Astrocyte (in vitro differentiated cells and primary cell): ENCODE results near the gene C12orf57. TPM values are rescaled to one million over a fixed set of nuclear protein-coding genes. Genes with fewer than 3 reads are reported as not detected.
A peak's percentile ranks its signal among the peaks of the same experiment; 100 is the strongest.

Experiments used
- DNase-seq: peaks from one replicate; pipeline ENCODE4 v3.0.0-alpha.2; 2010; ENCODE audit warnings: low read depth
- FAIRE-seq: peaks from 2 replicates; lab custom pipeline; 2011; peaks lifted over from hg19 to GRCh38; lab: Jason Lieb, UNC
- H2AFZ ChIP-seq: 2 replicates; pipeline ENCODE4 v1.6.0; 2012; ENCODE audit warnings: low read depth, low read length, inconsistent platforms
- H3K27ac ChIP-seq: 2 replicates; pipeline ENCODE4 v1.5.1; 2011; ENCODE audit warnings: low read depth, low read length, inconsistent platforms
- H3K27me3 ChIP-seq: 2 replicates; pipeline ENCODE4 v1.6.0; 2011; ENCODE audit warnings: low read length, inconsistent platforms; ENCODE audit not compliant: insufficient read depth
- H3K36me3 ChIP-seq: 2 replicates; pipeline ENCODE4 v1.5.1; 2011; ENCODE audit warnings: low read length, inconsistent platforms; ENCODE audit not compliant: insufficient read depth
- H3K4me1 ChIP-seq: 2 replicates; pipeline ENCODE4 v1.5.1; 2011; ENCODE audit warnings: low read length, inconsistent platforms; ENCODE audit not compliant: insufficient read depth
- H3K4me2 ChIP-seq: 2 replicates; pipeline ENCODE4 v1.6.0; 2012; ENCODE audit warnings: low read length, inconsistent platforms
- H3K4me3 ChIP-seq: 2 replicates; pipeline ENCODE4 v1.5.1; 2011; ENCODE audit warnings: low read depth, mild to moderate bottlenecking, low read length, inconsistent platforms; ENCODE audit not compliant: insufficient read depth
- H3K79me2 ChIP-seq: 2 replicates; pipeline ENCODE4 v1.6.0; 2012; ENCODE audit warnings: mild to moderate bottlenecking, low read length, inconsistent platforms; ENCODE audit not compliant: insufficient read depth
- H3K9ac ChIP-seq: 2 replicates; pipeline ENCODE4 v1.6.0; 2012; ENCODE audit warnings: mild to moderate bottlenecking, low read length, inconsistent platforms
- H3K9me3 ChIP-seq: 2 replicates; pipeline ENCODE4 v1.5.1; 2012; ENCODE audit warnings: low read depth, mild to moderate bottlenecking, low read length, inconsistent platforms; ENCODE audit not compliant: insufficient read depth
- H4K20me1 ChIP-seq: 2 replicates; pipeline ENCODE4 v1.6.0; 2012; ENCODE audit warnings: low read length, inconsistent platforms; ENCODE audit not compliant: insufficient read depth
- H3K27ac Mint-ChIP-seq: one replicate; pipeline ENCODE4 v1.8.0; 2021; ENCODE audit warnings: mild to moderate bottlenecking, mixed read lengths; ENCODE audit not compliant: unreplicated experiment
- H3K27me3 Mint-ChIP-seq: one replicate; pipeline ENCODE4 v1.8.0; 2021; ENCODE audit warnings: low read depth, mixed read lengths; ENCODE audit not compliant: unreplicated experiment
- H3K36me3 Mint-ChIP-seq: one replicate; pipeline ENCODE4 v1.8.0; 2021; ENCODE audit warnings: low read depth, mixed read lengths; ENCODE audit not compliant: unreplicated experiment
- H3K4me1 Mint-ChIP-seq: one replicate; pipeline ENCODE4 v1.8.0; 2021; ENCODE audit warnings: low read depth, mixed read lengths; ENCODE audit not compliant: unreplicated experiment
- H3K4me3 Mint-ChIP-seq: one replicate; pipeline ENCODE4 v1.8.0; 2021; ENCODE audit warnings: mild to moderate bottlenecking, moderate library complexity, mixed read lengths; ENCODE audit not compliant: unreplicated experiment
- H3K9me3 Mint-ChIP-seq: one replicate; pipeline ENCODE4 v1.8.0; 2021; ENCODE audit warnings: mild to moderate bottlenecking, mixed read lengths; ENCODE audit not compliant: unreplicated experiment
- CTCF ChIP-seq: IDR thresholded peaks from 2 replicates; pipeline ENCODE4 v1.5.1; 2011; ENCODE audit warnings: low read depth, mild to moderate bottlenecking, inconsistent platforms, low read length, moderate library complexity; ENCODE audit not compliant: insufficient read depth
- EZH2 ChIP-seq: IDR thresholded peaks from 2 replicates; pipeline ENCODE4 v1.6.1; 2012; ENCODE audit warnings: mild to moderate bottlenecking, low read length, inconsistent platforms; ENCODE audit not compliant: insufficient read depth
- total RNA-seq: library from RNA; stranded (reverse); gene quantifications from 2 replicates; pipeline ENCODE4 v1.2.1, GENCODE V29; 2021

The C12orf57 gene
- total RNA-seq, 1 donor from 2014 or later, result 117 TPM

GRCh38 chr12:6917491-6918231 is 26.2 kb upstream of the C12orf57 start:
- TF ChIP-seq EZH2, result no peak
- TF ChIP-seq CTCF, result no peak
- Histone ChIP-seq H3K9ac (no peak overlapping the region), H3K4me1 (peaks cover 25% of the 10 kb centered on the region), H3K4me3 (no peak overlapping the region), H4K20me1 (no peaks in the 10 kb centered on the region), H3K27me3 (no peaks in the 10 kb centered on the region), H3K79me2 (no peaks in the 10 kb centered on the region), H3K27ac (peak overlapping the region; percentile 19), H2AFZ (no peak overlapping the region), H3K9me3 (no peaks in the 10 kb centered on the region), H3K36me3 (peaks cover 2% of the 10 kb centered on the region), H3K4me2 (peak overlapping the region; percentile 53)
- Mint-ChIP-seq H3K36me3 (peaks cover 16% of the 10 kb centered on the region), H3K4me1 (peaks cover 20% of the 10 kb centered on the region), H3K9me3 (no peaks in the 10 kb centered on the region), H3K4me3 (peak overlapping the region; percentile 40), H3K27me3 (peaks cover 2% of the 10 kb centered on the region), H3K27ac (no peak overlapping the region)
- DNase-seq (peak; percentile 57), FAIRE-seq (no peak)

GRCh38 chr12:6919588-6919987 is 24.2 kb upstream of the C12orf57 start:
- peaks cover 2% of the 10 kb centered on the region for H3K36me3 ChIP-seq
- H3K9ac ChIP-seq, result no peak overlapping the region
- TF ChIP-seq CTCF, result no peak
- TF ChIP-seq EZH2, result no peak
- no peaks in the 10 kb centered on the region for H3K9me3 ChIP-seq
- no peaks in the 10 kb centered on the region for H3K27me3 ChIP-seq
- H3K4me3 Mint-ChIP-seq, result peak overlapping the region; percentile 6
- H3K4me1 ChIP-seq, result peaks cover 24% of the 10 kb centered on the region
- H3K36me3 Mint-ChIP-seq, result peaks cover 16% of the 10 kb centered on the region
- no peaks in the 10 kb centered on the region for H3K79me2 ChIP-seq
- no peaks in the 10 kb centered on the region for H3K27me3 Mint-ChIP-seq
- no peak overlapping the region for H3K27ac ChIP-seq
- no peak overlapping the region for H3K27ac Mint-ChIP-seq
- no peak for FAIRE-seq
- H3K9me3 Mint-ChIP-seq, result no peaks in the 10 kb centered on the region
- H3K4me1 Mint-ChIP-seq, result peaks cover 22% of the 10 kb centered on the region
- H4K20me1 ChIP-seq, result no peaks in the 10 kb centered on the region
- no peak overlapping the region for H3K4me2 ChIP-seq
- no peak overlapping the region for H3K4me3 ChIP-seq
- no peak overlapping the region for H2AFZ ChIP-seq
- DNase-seq, result no peak

- peaks cover 2% of the 10 kb centered on the region for H3K36me3 ChIP-seq
- H3K27me3 ChIP-seq, result no peaks in the 10 kb centered on the region
- H4K20me1 ChIP-seq, result no peaks in the 10 kb centered on the region
- H3K9ac ChIP-seq, result no peak overlapping the region
- peaks cover under 1% of the 10 kb centered on the region for H3K79me2 ChIP-seq
- H3K36me3 Mint-ChIP-seq, result peaks cover 16% of the 10 kb centered on the region
- peak overlapping the region; percentile 8 for H3K4me3 Mint-ChIP-seq
- H3K4me1 ChIP-seq, result peaks cover 36% of the 10 kb centered on the region
- H3K9me3 ChIP-seq, result no peaks in the 10 kb centered on the region
- H3K27ac ChIP-seq, result no peak overlapping the region
- no peak overlapping the region for H3K4me2 ChIP-seq
- H2AFZ ChIP-seq, result no peak overlapping the region
- no peak for FAIRE-seq
- H3K27ac Mint-ChIP-seq, result no peak overlapping the region
- no peak overlapping the region for H3K4me3 ChIP-seq
- TF ChIP-seq CTCF (no peak), EZH2 (no peak)
- H3K4me1 Mint-ChIP-seq, result peaks cover 39% of the 10 kb centered on the region
- H3K9me3 Mint-ChIP-seq, result no peaks in the 10 kb centered on the region
- H3K27me3 Mint-ChIP-seq, result no peaks in the 10 kb centered on the region
- no peak for DNase-seq
These were observed 22.3 kb upstream of the C12orf57 start for GRCh38 chr12:6921539-6921938.
